ENCODE data around the gene HS6ST2.

The HS6ST2 gene

GRCh38 chrX:132778917-132779316 lies 179.5 kb downstream of the HS6ST2 start:
- no peak for DNase-seq

GRCh38 chrX:132776486-132777210 lies 181.8 kb downstream of the HS6ST2 start:
- DNase-seq, result no peak

GRCh38 chrX:132775263-132775823 lies 183.1 kb downstream of the HS6ST2 start:
- DNase-seq, result no peak

GRCh38 chrX:132774010-132774714 lies 184.3 kb downstream of the HS6ST2 start:
- DNase-seq, result no peak

- DNase-seq, result no peak
These were observed 188.8 kb downstream of the HS6ST2 start for GRCh38 chrX:132769609-132770008.

GRCh38 chrX:132766452-132766851 lies 192.0 kb downstream of the HS6ST2 start:
- no peak for DNase-seq

GRCh38 chrX:132763528-132763927 lies 194.9 kb downstream of the HS6ST2 start:
- no peak for DNase-seq

- DNase-seq, result no peak
These were observed 199.7 kb downstream of the HS6ST2 start for GRCh38 chrX:132758759-132759158.

- DNase-seq, result no peak
These were observed 201.3 kb downstream of the HS6ST2 start for GRCh38 chrX:132757066-132757623.

GRCh38 chrX:132756439-132756838 lies 202.0 kb downstream of the HS6ST2 start:
- DNase-seq, result no peak

GRCh38 chrX:132751063-132751690 lies 207.3 kb downstream of the HS6ST2 start:
- no peak for DNase-seq

GRCh38 chrX:132750331-132751062 lies 207.9 kb downstream of the HS6ST2 start:
- no peak for DNase-seq

- DNase-seq, result no peak
These were observed 209.0 kb downstream of the HS6ST2 start for GRCh38 chrX:132749406-132749805.

- no peak for DNase-seq
These were observed 209.5 kb downstream of the HS6ST2 start for GRCh38 chrX:132748909-132749308.

- no peak for DNase-seq
These were observed 210.2 kb downstream of the HS6ST2 start for GRCh38 chrX:132748268-132748667.

- no peak for DNase-seq
These were observed 212.8 kb downstream of the HS6ST2 start for GRCh38 chrX:132745593-132745992.

GRCh38 chrX:132744470-132744869 lies 214.0 kb downstream of the HS6ST2 start:
- DNase-seq, result no peak

GRCh38 chrX:132743086-132743485 lies 215.3 kb downstream of the HS6ST2 start:
- DNase-seq, result no peak

GRCh38 chrX:132742246-132742645 lies 216.2 kb downstream of the HS6ST2 start:
- DNase-seq, result no peak

GRCh38 chrX:132741689-132742088 lies 216.7 kb downstream of the HS6ST2 start:
- DNase-seq, result no peak

- no peak for DNase-seq
These were observed 217.9 kb downstream of the HS6ST2 start for GRCh38 chrX:132740316-132741123.

GRCh38 chrX:132738951-132739350 lies 219.5 kb downstream of the HS6ST2 start:
- DNase-seq, result no peak
